GM21576 (cell line): ENCODE measurements around the gene ECE2.

Experiments used
- ATAC-seq: cut with Tn5 transposase; IDR thresholded peaks from one replicate; pipeline ENCODE4 v1.9.1; 2021; ENCODE audit warnings: mild to moderate bottlenecking, moderate library complexity; ENCODE audit not compliant: unreplicated experiment

The ECE2 gene

GRCh38 chr3:184311633-184312032, 35.8 kb downstream of the ECE2 start:
- ATAC-seq, result no peak

DNA sequence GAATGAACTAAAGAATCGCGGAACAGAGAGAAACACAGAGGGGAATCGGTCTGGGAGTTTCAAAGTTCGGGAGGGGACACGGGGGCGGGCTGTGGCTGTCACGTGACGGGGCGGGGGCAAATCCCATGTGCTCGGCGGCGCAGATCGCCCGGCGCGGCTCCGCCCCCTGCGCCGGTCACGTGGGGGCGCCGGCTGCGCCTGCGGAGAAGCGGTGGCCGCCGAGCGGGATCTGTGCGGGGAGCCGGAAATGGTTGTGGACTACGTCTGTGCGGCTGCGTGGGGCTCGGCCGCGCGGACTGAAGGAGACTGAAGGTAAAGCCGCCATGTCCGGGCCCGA, 38.5 kb downstream of the ECE2 start, which contains the start of gene EIF4G1:
EIF4G1 (plus strand) TSS at position 244 of the 337 bp plus-strand sequence. CDS start 1,191 bp downstream, outside the sequence.
- peak; percentile 77 for ATAC-seq

GRCh38 chr3:184314700-184315542, 39.1 kb downstream of the ECE2 start:
- peak; percentile 33 for ATAC-seq

DNA sequence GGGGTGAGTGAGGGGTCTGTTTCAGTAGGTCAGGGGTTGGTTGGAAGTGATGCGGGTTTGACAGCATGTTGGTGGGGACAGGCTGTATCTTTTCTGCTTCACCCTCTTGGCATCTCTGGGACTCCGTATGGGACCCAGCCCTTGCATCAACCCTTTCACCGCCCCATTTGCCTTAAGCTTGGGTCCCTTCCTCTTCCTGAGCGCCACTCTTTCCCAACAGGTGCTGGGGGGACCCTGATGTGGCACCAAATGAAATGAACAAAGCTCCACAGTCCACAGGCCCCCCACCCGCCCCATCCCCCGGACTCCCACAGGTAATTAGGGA, 39.7 kb downstream of the ECE2 start:
- peak; percentile 14 for ATAC-seq

- no peak for ATAC-seq
These were observed 40.2 kb downstream of the ECE2 start for GRCh38 chr3:184315871-184316661.

GRCh38 chr3:184316792-184317191, 41.0 kb downstream of the ECE2 start:
- no peak for ATAC-seq

- no peak for ATAC-seq
These were observed 41.4 kb downstream of the ECE2 start for GRCh38 chr3:184317201-184317600.

DNA sequence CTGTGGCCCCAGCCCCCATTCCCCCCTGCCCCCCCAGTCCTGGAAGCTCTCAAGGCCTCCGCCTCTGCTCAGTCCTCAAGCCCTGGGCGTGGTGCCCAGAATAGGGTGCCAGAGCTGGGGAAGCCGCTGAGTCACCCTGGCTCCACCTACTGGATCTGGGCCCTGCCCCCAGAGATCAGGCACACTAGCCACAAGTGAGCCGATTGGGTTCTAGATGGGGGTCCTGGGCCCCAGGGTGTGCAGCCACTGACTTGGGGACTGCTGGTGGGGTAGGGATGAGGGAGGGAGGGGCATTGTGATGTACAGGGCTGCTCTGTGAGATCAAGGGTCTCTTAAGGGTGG, 44.3 kb downstream of the ECE2 start:
- no peak for ATAC-seq

- no peak for ATAC-seq
These were observed 45.8 kb downstream of the ECE2 start for GRCh38 chr3:184321666-184322065.

DNA sequence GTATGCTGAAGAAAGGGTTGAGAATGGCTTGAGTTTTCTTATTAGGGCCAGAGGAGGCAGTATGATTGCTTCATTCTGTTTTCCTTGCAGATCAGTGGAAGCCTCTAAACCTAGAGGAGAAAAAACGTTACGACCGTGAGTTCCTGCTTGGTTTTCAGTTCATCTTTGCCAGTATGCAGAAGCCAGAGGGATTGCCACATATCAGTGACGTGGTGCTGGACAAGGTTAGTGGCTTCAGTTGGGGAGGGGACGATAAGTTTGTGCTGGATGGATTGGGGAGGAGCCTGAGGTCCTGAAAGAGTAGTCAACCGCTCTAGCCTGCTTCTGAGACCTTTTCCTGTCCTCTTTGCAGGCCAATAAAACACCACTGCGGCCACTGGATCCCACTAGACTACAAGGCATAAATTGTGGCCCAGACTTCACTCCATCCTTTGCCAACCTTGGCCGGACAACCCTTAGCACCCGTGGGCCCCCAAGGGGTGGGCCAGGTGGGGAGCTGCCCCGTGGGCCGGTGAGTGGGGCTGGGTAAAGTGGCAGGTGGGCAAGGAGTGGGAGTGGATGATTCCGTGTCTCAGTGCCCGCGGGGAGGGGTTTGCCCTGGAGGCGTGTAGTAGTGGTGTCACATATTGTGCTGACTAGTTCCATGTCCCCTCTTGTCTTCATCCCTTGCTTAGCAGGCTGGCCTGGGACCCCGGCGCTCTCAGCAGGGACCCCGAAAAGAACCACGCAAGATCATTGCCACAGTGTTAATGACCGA, 47.1 kb downstream of the ECE2 start:
- no peak for ATAC-seq

DNA sequence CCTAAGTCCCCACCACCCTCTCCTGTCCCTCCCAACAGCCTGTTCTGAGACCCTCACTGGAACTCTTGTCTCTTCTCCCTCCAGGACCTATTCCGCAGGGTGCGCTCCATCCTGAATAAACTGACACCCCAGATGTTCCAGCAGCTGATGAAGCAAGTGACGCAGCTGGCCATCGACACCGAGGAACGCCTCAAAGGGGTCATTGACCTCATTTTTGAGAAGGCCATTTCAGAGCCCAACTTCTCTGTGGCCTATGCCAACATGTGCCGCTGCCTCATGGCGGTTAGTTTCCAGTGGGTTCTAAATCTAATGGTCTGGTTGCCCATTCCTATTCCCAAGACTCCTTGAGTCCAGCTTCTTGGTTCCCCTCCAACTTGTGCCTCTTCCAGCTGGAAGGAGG, 47.9 kb downstream of the ECE2 start:
- ATAC-seq, result no peak

DNA sequence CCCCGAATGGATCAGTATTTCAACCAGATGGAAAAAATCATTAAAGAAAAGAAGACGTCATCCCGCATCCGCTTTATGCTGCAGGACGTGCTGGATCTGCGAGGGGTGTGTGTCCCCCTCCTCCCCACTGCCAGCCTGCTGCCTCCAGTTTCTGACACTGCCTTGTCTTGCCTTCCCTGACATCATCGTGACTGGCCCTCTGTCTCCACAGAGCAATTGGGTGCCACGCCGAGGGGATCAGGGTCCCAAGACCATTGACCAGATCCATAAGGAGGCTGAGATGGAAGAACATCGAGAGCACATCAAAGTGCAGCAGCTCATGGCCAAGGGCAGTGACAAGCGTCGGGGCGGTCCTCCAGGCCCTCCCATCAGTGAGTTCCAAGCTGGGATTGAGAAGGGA, 49.4 kb downstream of the ECE2 start:
- no peak for ATAC-seq

- ATAC-seq, result no peak
These were observed 50.0 kb downstream of the ECE2 start for GRCh38 chr3:184325715-184326369.

- ATAC-seq, result no peak
These were observed 51.3 kb downstream of the ECE2 start for GRCh38 chr3:184327171-184327570.

- ATAC-seq, result no peak
These were observed 52.7 kb downstream of the ECE2 start for GRCh38 chr3:184328516-184328915.

- ATAC-seq, result no peak
These were observed 56.7 kb downstream of the ECE2 start for GRCh38 chr3:184332370-184333090.

- ATAC-seq, result no peak
These were observed 57.4 kb downstream of the ECE2 start for GRCh38 chr3:184333190-184333589.

DNA sequence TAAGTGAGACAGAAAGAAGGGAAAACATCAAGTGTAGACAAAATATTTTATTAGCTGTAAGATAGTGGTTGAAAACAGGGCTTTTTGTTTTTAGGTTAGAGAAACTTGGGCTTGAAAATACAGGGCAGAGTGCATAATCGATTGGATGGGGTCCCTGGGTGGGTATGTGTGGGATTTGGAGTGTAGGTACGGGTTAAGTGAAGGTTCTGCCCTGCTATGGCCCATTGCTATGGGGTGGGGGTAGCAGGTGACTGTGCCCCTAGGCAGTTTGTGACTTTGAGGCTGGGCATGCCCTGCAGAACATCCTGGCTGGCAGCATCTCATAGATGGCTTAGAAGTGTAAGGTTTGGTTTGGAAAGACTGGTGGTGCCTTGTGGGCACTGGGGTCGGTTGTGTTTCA, 57.9 kb downstream of the ECE2 start:
- no peak for ATAC-seq

GRCh38 chr3:184334470-184335158, 58.8 kb downstream of the ECE2 start:
- ATAC-seq, result no peak

GRCh38 chr3:184335291-184335660, 59.5 kb downstream of the ECE2 start:
- peak; percentile 4 for ATAC-seq
